Pancreas (tissue), 10 donors: ENCODE data around the gene TIMP3. TPM values are rescaled to one million over a fixed set of nuclear protein-coding genes. Genes with fewer than 3 reads are reported as not detected.

ENCODE experiments used
- ATAC-seq, 4 donors: fragments of 200-7000 bp; cut with Tn5 transposase; one replicate each; pipeline versions ENCODE4 v1.8.0 to v1.9.1; 2020; ENCODE audit warnings: mild to moderate bottlenecking in 4 of 4, moderate library complexity in 4 of 4
- DNase-seq, 6 donors: peaks; one replicate each; pipeline ENCODE4 v3.0.0-alpha.2; 2020
- FAIRE-seq: peaks from 2 replicates; lab custom pipeline; 2012; peaks lifted over from hg19 to GRCh38; lab: Jason Lieb, UNC
- H3K27ac ChIP-seq, 4 donors: fragments of 200-600 bp; sonication (generic); 1 replicate in 3 of 4; 2 replicates in 1 of 4; pipeline versions ENCODE4 v1.5.0 to v1.8.0; 2020
- H3K27me3 ChIP-seq, 4 donors: fragments of 200-600 bp; one replicate each; pipeline ENCODE4 v1.8.0; 2021
- H3K36me3 ChIP-seq, 3 donors: fragments of 200-600 bp; sonication (generic) in 1 of 3; one replicate each; pipeline versions ENCODE4 v1.5.0 to v1.8.0; 2020 to 2021
- H3K4me1 ChIP-seq, 3 donors: fragments of 200-600 bp; one replicate each; pipeline ENCODE4 v1.8.0; 2021
- H3K4me3 ChIP-seq, 4 donors: fragments of 200-600 bp; sonication (generic) in 2 of 4; one replicate each; pipeline versions ENCODE4 v1.5.0 to v1.8.0; 2020 to 2021
- H3K9me3 ChIP-seq, 4 donors: fragments of 200-600 bp; one replicate each; pipeline ENCODE4 v1.8.0; 2021
- CTCF ChIP-seq, 4 donors: fragments of 200-600 bp; sonication (generic) in 3 of 4; IDR thresholded peaks; one replicate each; pipeline versions ENCODE4 v1.5.0 to v1.8.0; 2021; ENCODE audit warnings: antibody characterized with exemption in 4 of 4
- WGBS, 2 donors: extraction: QIAGEN DNeasy Blood & Tissue Kit; methylation state at CpG; one replicate each; pipeline ENCODE4 v1.1.7; 2013; 5-methylcytosine and 5-hydroxymethylcytosine counted together
- intact Hi-C, 3 donors: fragments of 100-400 bp; cut with DNase I; formaldehyde crosslinking; loops; one replicate each; pipeline versions ENCODE4 v1.11.1 to v1.14.2; 2022
- polyA plus RNA-seq, 2 donors: library from polyadenylated mRNA; stranded (reverse); fragments of 200-250 nt; gene quantifications; one replicate each; pipeline ENCODE4 v1.2.3, GENCODE V29; 2013
- total RNA-seq, 6 donors: library from RNA; stranded (reverse); fragmentation: NEBNext Ultra II Directional in 4 of 6; extraction: Animal tissue kit (Norgen Biotek cat#: 25700) in 4 of 6; gene quantifications; one replicate each; pipeline versions ENCODE4 v1.2.1 to v1.2.4, GENCODE V29; 2021 to 2023
- donor health status: healthy with polysubstance abuse.
- donor health status: DM: no; HTN: no; CAD: no; lungs with moderate emphysema.
- donor health status: DM: no; HTN: no; CAD: no.
- donor health status: control.
- donor health status: control.
- donor health status: Bipolar disorder and iron deficiency.
- donor health status: DM: yes; HTN: yes; CAD: no.
- donor health status: DM: no; HTN: no; CAD: no.
- donor health status: DM: no; HTN: no; CAD: no.
- donor health status: DM: yes; HTN: yes; CAD: no.

TIMP3 gene
- total RNA-seq, result 10 to 100 TPM; 14.0 to 87.0 (median 48.2) TPM
- polyA plus RNA-seq, result 10 to 100 TPM; 17.7 to 51.4 TPM

- DNase-seq (peak in 5 of 6 donors; percentile 30 to 71 (median 50)), ATAC-seq (peak; percentile 42 to 79 (median 73)), FAIRE-seq (no peak)
- peak within 1 kb of the TSS in 1 of 4 donors; percentile 23 for H3K27ac ChIP-seq
- WGBS, 2 donors, result 1% methylated on average over 42 to 72 of the region's 72 CpGs
- no peaks in the 10 kb centered on the region for H3K9me3 ChIP-seq
- no peak for TF ChIP-seq CTCF (IDR thresholded peaks at IDR 0.05)
- H3K36me3 ChIP-seq, result no peaks in the 10 kb centered on the region
- peak within 1 kb of the TSS; percentile 20 to 44 (median 30) for H3K4me3 ChIP-seq
- H3K4me1 ChIP-seq, result peaks cover 0 to 4% (median 0%) of the 10 kb centered on the region in 3 donors
- H3K27me3 ChIP-seq, result peaks cover 0 to 5% (median 0%) of the 10 kb centered on the region in 4 donors
- intact Hi-C loops, result loop anchor here in 1 of 3 donors (5.0 kb wide), 1 partner anchor 144 kb away; no protein-coding TSS in a partner anchor
Measured at GRCh38 chr22:32801537-32802236, at the start of gene TIMP3. Gene TIMP3 (plus strand): TSS chr22:32801705. CDS start chr22:32802002, 297 bp downstream.

- H3K27ac ChIP-seq, result no peak overlapping the region
- no peak overlapping the region for H3K4me3 ChIP-seq
- FAIRE-seq (no peak), DNase-seq (no peak), ATAC-seq (peak in 1 of 4 donors; percentile 16)
- no peak for TF ChIP-seq CTCF (IDR thresholded peaks at IDR 0.05)
- no peaks in the 10 kb centered on the region for H3K4me1 ChIP-seq
- no peaks in the 10 kb centered on the region for H3K36me3 ChIP-seq
- 71 to 75% methylated on average over 9 of the region's 9 CpGs for WGBS, 2 donors
- intact Hi-C loops, result no loop called here
- no peaks in the 10 kb centered on the region for H3K9me3 ChIP-seq
- H3K27me3 ChIP-seq, result no peaks in the 10 kb centered on the region
Measured at GRCh38 chr22:32752326-32752725, 49.2 kb upstream of the TIMP3 start.

GRCh38 chr22:32752816-32753520 lies 48.5 kb upstream of the TIMP3 start:
- H3K27ac ChIP-seq, result no peak overlapping the region
- intact Hi-C loops, result no loop called here
- TF ChIP-seq CTCF (IDR thresholded peaks at IDR 0.05), result no peak
- H3K9me3 ChIP-seq, result no peaks in the 10 kb centered on the region
- ATAC-seq (peak in 1 of 4 donors; percentile 36), FAIRE-seq (no peak), DNase-seq (peak in 1 of 6 donors; percentile 13)
- no peaks in the 10 kb centered on the region for H3K4me1 ChIP-seq
- 71 to 76% methylated on average over 11 of the region's 11 CpGs for WGBS, 2 donors
- H3K27me3 ChIP-seq, result no peaks in the 10 kb centered on the region
- H3K4me3 ChIP-seq, result no peak overlapping the region
- no peaks in the 10 kb centered on the region for H3K36me3 ChIP-seq

- H3K27me3 ChIP-seq, result no peaks in the 10 kb centered on the region
- no peaks in the 10 kb centered on the region for H3K4me1 ChIP-seq
- no peak overlapping the region for H3K27ac ChIP-seq
- H3K9me3 ChIP-seq, result no peaks in the 10 kb centered on the region
- H3K36me3 ChIP-seq, result no peaks in the 10 kb centered on the region
- TF ChIP-seq CTCF (IDR thresholded peaks at IDR 0.05), result no peak
- no peak overlapping the region for H3K4me3 ChIP-seq
- no peak for DNase-seq
- ATAC-seq, result no peak
- intact Hi-C loops, result no loop called here
- no peak for FAIRE-seq
- WGBS, 2 donors, result 79 to 88% methylated on average over 6 of the region's 6 CpGs
Measured at GRCh38 chr22:32753591-32753990, 47.9 kb upstream of the TIMP3 start.
